Panc1 (cell line): Measurements from ENCODE around the gene B4GALNT1.

Experiments used
- POLR2AphosphoS5 ChIP-seq: IDR thresholded peaks from 2 replicates; pipeline ENCODE4 v1.6.1; 2012; ENCODE audit warnings: mild to moderate bottlenecking, low read depth, low read length, moderate library complexity
- SIN3A ChIP-seq: IDR thresholded peaks from 2 replicates; pipeline ENCODE4 v1.6.1; 2012; ENCODE audit warnings: low read depth, mild to moderate bottlenecking, low read length, moderate library complexity, borderline replicate concordance; ENCODE audit not compliant: insufficient read depth
- TF ChIP-seq, protein P1 (sequence below): fragments of 450-650 bp; IDR thresholded peaks from 2 replicates; pipeline ENCODE4 v1.5.1; 2017; ENCODE audit warnings: mild to moderate bottlenecking
- TF ChIP-seq, protein P2 (sequence below), 2 experiments: IDR thresholded peaks; 2 replicates each; pipeline ENCODE4 v1.6.1; 2011 to 2012; ENCODE audit warnings: low read depth in 2 of 2, control low read depth in 1 of 2, low read length in 1 of 2, mild to moderate bottlenecking in 1 of 2, moderate library complexity in 1 of 2; ENCODE audit not compliant: insufficient read depth in 1 of 2

DNA sequence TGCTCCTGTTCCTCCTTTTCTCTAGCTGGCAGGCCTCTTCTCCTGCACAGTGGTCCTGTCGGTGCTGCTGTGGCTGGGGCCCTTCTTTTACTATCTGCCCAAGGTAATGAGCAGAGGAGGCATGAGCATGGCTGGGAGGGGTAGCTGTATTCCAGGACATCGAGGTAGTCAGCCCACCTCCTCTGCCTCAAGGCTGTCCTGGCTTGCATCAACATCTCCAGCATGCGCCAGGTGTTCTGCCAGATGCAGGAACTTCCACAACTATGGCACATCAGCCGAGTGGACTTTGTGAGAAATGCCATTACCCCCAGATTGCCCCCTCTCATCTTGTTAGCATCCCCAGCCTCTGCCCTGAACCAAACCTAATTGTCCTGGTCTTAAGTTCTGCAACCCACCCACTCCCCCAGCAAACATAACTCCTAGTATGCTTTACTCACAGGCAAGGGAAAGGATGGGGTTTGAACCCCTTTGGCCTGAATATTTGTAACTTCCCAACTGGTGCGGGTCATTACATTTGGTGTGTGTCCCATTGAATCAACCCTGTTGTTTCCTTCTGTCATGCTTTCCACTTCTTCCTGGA is 9.1 kb downstream of the B4GALNT1 start:
- TF ChIP-seq, protein P1, sequence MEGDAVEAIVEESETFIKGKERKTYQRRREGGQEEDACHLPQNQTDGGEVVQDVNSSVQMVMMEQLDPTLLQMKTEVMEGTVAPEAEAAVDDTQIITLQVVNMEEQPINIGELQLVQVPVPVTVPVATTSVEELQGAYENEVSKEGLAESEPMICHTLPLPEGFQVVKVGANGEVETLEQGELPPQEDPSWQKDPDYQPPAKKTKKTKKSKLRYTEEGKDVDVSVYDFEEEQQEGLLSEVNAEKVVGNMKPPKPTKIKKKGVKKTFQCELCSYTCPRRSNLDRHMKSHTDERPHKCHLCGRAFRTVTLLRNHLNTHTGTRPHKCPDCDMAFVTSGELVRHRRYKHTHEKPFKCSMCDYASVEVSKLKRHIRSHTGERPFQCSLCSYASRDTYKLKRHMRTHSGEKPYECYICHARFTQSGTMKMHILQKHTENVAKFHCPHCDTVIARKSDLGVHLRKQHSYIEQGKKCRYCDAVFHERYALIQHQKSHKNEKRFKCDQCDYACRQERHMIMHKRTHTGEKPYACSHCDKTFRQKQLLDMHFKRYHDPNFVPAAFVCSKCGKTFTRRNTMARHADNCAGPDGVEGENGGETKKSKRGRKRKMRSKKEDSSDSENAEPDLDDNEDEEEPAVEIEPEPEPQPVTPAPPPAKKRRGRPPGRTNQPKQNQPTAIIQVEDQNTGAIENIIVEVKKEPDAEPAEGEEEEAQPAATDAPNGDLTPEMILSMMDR = no peak
- TF ChIP-seq SIN3A = no peak
- no peak; the same call in 1 of the 2 replicates for TF ChIP-seq POLR2AphosphoS5
- TF ChIP-seq, protein P2, sequence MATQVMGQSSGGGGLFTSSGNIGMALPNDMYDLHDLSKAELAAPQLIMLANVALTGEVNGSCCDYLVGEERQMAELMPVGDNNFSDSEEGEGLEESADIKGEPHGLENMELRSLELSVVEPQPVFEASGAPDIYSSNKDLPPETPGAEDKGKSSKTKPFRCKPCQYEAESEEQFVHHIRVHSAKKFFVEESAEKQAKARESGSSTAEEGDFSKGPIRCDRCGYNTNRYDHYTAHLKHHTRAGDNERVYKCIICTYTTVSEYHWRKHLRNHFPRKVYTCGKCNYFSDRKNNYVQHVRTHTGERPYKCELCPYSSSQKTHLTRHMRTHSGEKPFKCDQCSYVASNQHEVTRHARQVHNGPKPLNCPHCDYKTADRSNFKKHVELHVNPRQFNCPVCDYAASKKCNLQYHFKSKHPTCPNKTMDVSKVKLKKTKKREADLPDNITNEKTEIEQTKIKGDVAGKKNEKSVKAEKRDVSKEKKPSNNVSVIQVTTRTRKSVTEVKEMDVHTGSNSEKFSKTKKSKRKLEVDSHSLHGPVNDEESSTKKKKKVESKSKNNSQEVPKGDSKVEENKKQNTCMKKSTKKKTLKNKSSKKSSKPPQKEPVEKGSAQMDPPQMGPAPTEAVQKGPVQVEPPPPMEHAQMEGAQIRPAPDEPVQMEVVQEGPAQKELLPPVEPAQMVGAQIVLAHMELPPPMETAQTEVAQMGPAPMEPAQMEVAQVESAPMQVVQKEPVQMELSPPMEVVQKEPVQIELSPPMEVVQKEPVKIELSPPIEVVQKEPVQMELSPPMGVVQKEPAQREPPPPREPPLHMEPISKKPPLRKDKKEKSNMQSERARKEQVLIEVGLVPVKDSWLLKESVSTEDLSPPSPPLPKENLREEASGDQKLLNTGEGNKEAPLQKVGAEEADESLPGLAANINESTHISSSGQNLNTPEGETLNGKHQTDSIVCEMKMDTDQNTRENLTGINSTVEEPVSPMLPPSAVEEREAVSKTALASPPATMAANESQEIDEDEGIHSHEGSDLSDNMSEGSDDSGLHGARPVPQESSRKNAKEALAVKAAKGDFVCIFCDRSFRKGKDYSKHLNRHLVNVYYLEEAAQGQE (IDR thresholded peaks at IDR 0.05; ENCODE audit: insufficient read depth in 1 of 2, low read depth in 2 of 2, low read length in 1 of 2) = no peak
